ENCODE results near the gene ZNF74.
"Not testable (repeated sequence)": the region's sequence is repeated elsewhere in the genome, so short reads cannot be mapped to it uniquely, and the experiment has no call there.

- not testable (repeated sequence) for TF ChIP-seq POLR2A (IDR thresholded peaks at IDR 0.05); CTCF (IDR thresholded peaks at IDR 0.05 in 4 of 5, conservative IDR thresholded peaks at IDR 0.05 in 1 of 5)
Observed at GRCh38 chr22:20360866-20361751, 32.8 kb upstream of the ZNF74 start.
